GM12801 (cell line): ENCODE results near the gene NF2.

Source experiments
- CTCF ChIP-seq: IDR thresholded peaks from one replicate; pipeline ENCODE4 v1.5.1; 2011; ENCODE audit warnings: control low read depth; ENCODE audit not compliant: insufficient read length; ENCODE audit errors: extremely low read depth

NF2 gene

GRCh38 chr22:29710193-29710592 lies 106.8 kb downstream of the NF2 start:
- no peak for TF ChIP-seq CTCF

- no peak for TF ChIP-seq CTCF
Measured at GRCh38 chr22:29710922-29711593, 107.6 kb downstream of the NF2 start.

DNA sequence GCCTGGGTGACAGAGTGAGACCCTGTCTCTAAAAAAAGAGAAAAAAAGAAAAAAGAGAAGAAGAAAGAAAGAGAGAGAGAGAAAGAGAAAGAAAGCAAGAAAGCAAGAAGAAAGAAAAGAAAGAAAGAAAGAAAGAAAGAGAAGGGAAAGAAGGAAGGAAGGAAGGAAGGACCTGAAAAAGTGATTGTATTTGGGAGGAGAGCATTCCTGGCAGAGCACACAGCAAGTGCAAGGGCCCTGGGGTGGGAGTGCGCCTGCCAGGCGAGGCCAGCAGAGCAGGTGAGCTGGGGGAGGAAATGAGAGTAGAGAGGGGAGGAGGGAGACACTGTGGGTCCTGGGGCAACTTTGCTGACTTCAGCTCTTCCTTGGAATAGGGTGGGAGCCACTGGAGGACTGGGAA lies 108.7 kb downstream of the NF2 start:
- TF ChIP-seq CTCF = no peak

DNA sequence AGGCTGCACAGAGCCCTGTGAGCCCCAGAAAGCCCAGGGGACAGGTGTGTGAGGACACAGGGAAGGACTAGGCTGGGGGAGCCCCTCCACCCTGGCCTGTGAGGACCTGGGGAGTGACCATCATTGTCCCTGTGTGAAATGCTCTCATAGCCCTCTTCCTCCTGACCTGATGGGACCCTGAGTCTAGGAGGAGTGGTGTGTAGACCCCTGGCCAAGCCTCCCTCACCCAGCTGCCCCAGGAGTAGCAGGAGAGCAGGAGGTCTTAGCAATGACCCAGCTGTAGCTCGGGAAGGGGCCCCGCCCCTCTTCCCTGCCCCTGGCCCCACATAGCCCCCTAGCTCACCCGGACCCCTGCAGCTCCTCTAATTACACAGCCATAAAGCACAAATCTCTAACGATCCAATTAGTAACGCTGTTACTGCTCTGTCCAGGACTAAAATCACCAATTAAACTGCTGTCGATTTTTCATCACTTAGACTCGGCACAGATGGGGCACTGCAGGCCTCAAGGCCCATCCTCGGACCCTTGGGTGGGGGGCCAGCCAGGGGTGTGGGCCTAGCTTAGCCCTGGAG lies 109.8 kb downstream of the NF2 start:
- TF ChIP-seq CTCF = no peak

DNA sequence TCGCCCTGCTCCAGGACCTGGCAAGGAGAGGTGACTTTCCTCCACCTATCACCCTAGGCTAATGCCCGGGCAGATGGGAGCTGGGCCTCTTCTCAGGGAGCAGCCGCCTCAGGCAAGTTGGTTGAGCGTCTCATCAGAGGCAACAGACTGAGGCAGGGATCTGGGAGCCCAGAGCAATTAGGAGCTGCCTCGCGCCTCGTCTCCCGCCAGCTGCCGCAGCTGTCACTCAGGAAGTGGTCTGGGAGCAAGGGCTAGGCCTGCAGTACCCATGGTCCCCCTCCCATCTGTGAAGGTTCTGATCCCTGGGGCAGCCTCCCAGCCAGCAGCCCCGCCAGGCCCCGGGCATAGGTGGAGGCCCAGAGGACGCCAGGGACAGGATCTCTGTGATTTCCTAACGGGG lies 111.8 kb downstream of the NF2 start:
- no peak for TF ChIP-seq CTCF

GRCh38 chr22:29715705-29716104 lies 112.3 kb downstream of the NF2 start:
- no peak for TF ChIP-seq CTCF

GRCh38 chr22:29716814-29717545 lies 113.5 kb downstream of the NF2 start:
- TF ChIP-seq CTCF = no peak
